ENCODE measurements around the gene SGPL1. TPM values are rescaled to one million over a fixed set of nuclear protein-coding genes. Genes with fewer than 3 reads are reported as not detected.

SGPL1 gene
- total RNA-seq, 1 donor from 2014 or later: 38.1 TPM

GRCh38 chr10:70925377-70926225 is 109.9 kb downstream of the SGPL1 start:
- no peak for DNase-seq

- no peak for DNase-seq
Measured at GRCh38 chr10:70926226-70927000, 110.7 kb downstream of the SGPL1 start.

GRCh38 chr10:70927189-70927943 is 111.6 kb downstream of the SGPL1 start:
- DNase-seq: no peak

GRCh38 chr10:70928140-70928539 is 112.4 kb downstream of the SGPL1 start:
- DNase-seq: no peak

DNA sequence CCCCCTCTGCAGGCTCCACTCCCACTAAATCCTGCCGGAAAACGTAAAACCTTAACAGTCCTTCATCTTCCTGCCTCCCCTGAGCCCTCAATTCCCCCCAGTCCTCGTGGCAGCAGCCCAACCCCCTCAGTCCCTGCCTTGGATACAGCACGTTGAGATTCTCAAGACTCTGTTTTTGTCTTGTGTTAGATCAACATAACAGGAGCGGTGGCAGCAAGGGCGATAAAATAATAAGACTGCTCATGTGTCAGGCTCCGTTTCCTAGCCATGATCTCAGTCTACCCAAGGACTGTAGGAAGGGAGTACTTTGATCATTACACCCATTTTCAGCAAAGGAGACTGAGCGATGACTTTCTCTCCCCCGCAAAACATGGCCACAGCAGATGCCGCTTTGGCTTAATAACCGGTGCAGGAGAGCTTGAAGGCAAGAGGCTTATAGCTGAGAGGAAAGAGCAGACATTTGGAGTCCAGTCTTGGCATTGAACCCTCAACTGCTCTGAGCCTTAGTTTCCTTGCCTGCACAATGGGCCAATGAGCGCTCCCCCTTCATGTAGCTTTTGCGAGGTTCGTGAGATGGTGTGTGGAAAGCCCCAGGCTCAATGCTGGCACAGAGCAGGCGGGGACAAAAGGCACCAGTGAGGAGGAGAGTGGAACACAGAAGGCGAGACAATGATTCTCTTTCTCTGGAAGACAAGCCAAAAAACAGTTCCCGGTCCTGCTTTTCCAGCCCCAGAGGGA is 114.7 kb downstream of the SGPL1 start:
- no peak for DNase-seq

Small RNAs within 50 kb of the gene (small RNA-seq; reads per million reads assigned to genes)
- gene RPS26P40 (ENCODE audit: low replicate concordance): not detected

Other genes starting within 250 kb of the SGPL1 start
- gene PRF1, start 213.2 kb upstream of the SGPL1 start, total RNA-seq: 0.79 TPM
- gene ADAMTS14, start 143.4 kb upstream of the SGPL1 start, total RNA-seq: 5.2 TPM
- not detected for gene TBATA, start 30.6 kb upstream of the SGPL1 start, total RNA-seq
- gene PCBD1, start 72.6 kb downstream of the SGPL1 start, total RNA-seq: 15.5 TPM